ENCODE results near the gene NOD2. TPM values are rescaled to one million over a fixed set of nuclear protein-coding genes. Genes with fewer than 3 reads are reported as not detected.

NOD2 gene
- total RNA-seq, 1 experiment from 2014 or later: 0.17 TPM

GRCh38 chr16:50673496-50674275 lies 19.7 kb upstream of the NOD2 start:
- no peak overlapping the region for H2AFZ ChIP-seq (ENCODE audit: low read length)
- TF ChIP-seq, protein P1, sequence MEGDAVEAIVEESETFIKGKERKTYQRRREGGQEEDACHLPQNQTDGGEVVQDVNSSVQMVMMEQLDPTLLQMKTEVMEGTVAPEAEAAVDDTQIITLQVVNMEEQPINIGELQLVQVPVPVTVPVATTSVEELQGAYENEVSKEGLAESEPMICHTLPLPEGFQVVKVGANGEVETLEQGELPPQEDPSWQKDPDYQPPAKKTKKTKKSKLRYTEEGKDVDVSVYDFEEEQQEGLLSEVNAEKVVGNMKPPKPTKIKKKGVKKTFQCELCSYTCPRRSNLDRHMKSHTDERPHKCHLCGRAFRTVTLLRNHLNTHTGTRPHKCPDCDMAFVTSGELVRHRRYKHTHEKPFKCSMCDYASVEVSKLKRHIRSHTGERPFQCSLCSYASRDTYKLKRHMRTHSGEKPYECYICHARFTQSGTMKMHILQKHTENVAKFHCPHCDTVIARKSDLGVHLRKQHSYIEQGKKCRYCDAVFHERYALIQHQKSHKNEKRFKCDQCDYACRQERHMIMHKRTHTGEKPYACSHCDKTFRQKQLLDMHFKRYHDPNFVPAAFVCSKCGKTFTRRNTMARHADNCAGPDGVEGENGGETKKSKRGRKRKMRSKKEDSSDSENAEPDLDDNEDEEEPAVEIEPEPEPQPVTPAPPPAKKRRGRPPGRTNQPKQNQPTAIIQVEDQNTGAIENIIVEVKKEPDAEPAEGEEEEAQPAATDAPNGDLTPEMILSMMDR (conservative IDR thresholded peaks at IDR 0.05): no peak
- no peaks in the 10 kb centered on the region for H3K4me1 ChIP-seq (ENCODE audit: insufficient read depth, low read length)
- H4K5ac ChIP-seq (ENCODE audit: insufficient read length, low read depth, low read length): no peak overlapping the region
- no peak overlapping the region for H3K27ac ChIP-seq (ENCODE audit: insufficient read length, low read depth, low read length)
- no peak overlapping the region for H3T11ph ChIP-seq (ENCODE audit: low read length)
- H2BK12ac ChIP-seq (ENCODE audit: insufficient read length, low read depth, low read length): no peak overlapping the region
- H3K79me2 ChIP-seq (ENCODE audit: insufficient read depth, low read length): no peaks in the 10 kb centered on the region
- no peaks in the 10 kb centered on the region for H3K27me3 ChIP-seq (ENCODE audit: insufficient read depth, low read length)
- no peak overlapping the region for H3K14ac ChIP-seq (ENCODE audit: insufficient read depth, low read length)
- Mint-ChIP-seq H3K27me3 (ENCODE audit: low read depth) (peaks cover 3% of the 10 kb centered on the region), H3K27ac (no peak overlapping the region), H3K4me1 (no peaks in the 10 kb centered on the region; a peak in 1 of 4 replicates), H3K36me3 (ENCODE audit: insufficient read depth in 1 of 3, low read depth in 3 of 3) (peaks cover 8 to 17% (median 11%) of the 10 kb centered on the region in 3 experiments), H3K4me3 (no peak overlapping the region), H3K9me3 (peaks cover 23 to 25% of the 10 kb centered on the region in 2 experiments)
- H2BK15ac ChIP-seq (ENCODE audit: low read depth, low read length): no peak overlapping the region
- H2BK5ac ChIP-seq (ENCODE audit: insufficient read length, low read length): no peak overlapping the region
- no peaks in the 10 kb centered on the region for H3K23me2 ChIP-seq (ENCODE audit: insufficient read length, low read depth, low read length, poor library complexity, severe bottlenecking)
- no peaks in the 10 kb centered on the region for H3K79me1 ChIP-seq (ENCODE audit: insufficient read depth, low read depth, low read length, poor library complexity, severe bottlenecking)
- no peak overlapping the region for H3K9ac ChIP-seq (ENCODE audit: extremely low read depth, insufficient read length, low read length)
- no peak overlapping the region for H3K4ac ChIP-seq (ENCODE audit: low read depth, low read length)
- H4K8ac ChIP-seq (replicated peaks; ENCODE audit: insufficient read length, low read depth, low read length): no peak overlapping the region
- peak; percentile 52 for DNase-seq
- H4K91ac ChIP-seq (ENCODE audit: insufficient read length, low read depth, low read length): no peak overlapping the region
- H3K9me3 ChIP-seq (ENCODE audit: control insufficient read depth, low read depth, low read length): peaks cover 10% of the 10 kb centered on the region
- no peaks in the 10 kb centered on the region for H4K20me1 ChIP-seq (ENCODE audit: control insufficient read depth, insufficient read depth, insufficient read length)
- H2BK20ac ChIP-seq (ENCODE audit: low read depth, low read length, poor library complexity, severe bottlenecking): no peak overlapping the region
- H3K4me2 ChIP-seq (ENCODE audit: insufficient read depth, insufficient read length, low read length): no peak overlapping the region
- no peak overlapping the region for H2AK5ac ChIP-seq (ENCODE audit: insufficient read length, low read length)
- no peak overlapping the region for H3K18ac ChIP-seq (ENCODE audit: insufficient read length, low read depth, low read length)
- H3K56ac ChIP-seq (ENCODE audit: insufficient read length, low read depth, low read length): no peak overlapping the region
- no peak overlapping the region for H2BK120ac ChIP-seq (ENCODE audit: low read depth, low read length, poor library complexity, severe bottlenecking)
- H3K23ac ChIP-seq (ENCODE audit: insufficient read length, low read depth, low read length): no peak overlapping the region
- WGBS (ENCODE audit: extremely low coverage, insufficient read length, low lambda C conversion rate): no CpG with 5 or more reads among the region's 70 CpGs

Measured in H9 (cell line).